Stimulated activated naive CD4-positive, alpha-beta T cell (primary cell): ENCODE data around the gene OPTN.
A peak's percentile ranks its signal among the peaks of the same experiment; 100 is the strongest.
"Not testable (repeated sequence)": the region's sequence is repeated elsewhere in the genome, so short reads cannot be mapped to it uniquely, and the experiment has no call there.

Source experiments
- DNase-seq, 6 experiments: peaks; one replicate each; lab custom pipeline; 2025; lab: John Stamatoyannopoulos, UW

Gene OPTN

DNA sequence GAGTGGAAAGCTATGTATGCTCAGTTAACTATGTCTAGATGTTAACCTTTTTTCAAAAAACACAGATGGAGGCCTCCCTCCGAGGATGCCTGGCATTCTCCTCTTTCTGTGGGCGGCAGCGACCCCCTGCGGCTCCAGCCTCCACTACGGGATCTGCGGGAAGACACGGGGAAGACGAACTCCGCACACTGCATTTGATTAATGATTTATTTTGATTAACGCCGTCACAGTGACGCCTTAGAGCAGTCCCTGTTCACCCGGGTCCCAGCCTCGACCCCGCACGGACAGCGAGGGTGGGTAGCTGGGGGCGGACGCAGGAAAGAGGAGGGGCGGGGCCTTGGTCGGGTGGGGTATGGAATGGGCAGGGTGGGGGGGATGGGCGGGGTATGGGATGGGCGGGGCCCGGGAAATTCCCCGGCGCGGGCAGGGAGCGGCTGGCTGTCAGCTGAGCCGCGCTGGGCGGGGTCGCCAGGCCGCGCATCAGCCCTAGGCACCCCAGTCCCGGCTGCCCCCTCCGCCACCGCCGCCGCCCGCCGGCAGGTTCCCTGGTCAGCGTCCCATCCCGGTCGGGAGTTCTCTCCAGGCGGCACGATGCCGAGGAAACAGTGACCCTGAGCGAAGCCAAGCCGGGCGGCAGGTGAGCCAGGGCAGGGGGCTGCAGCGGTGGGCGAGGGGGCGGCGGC, at the start of gene OPTN:
TSS of gene OPTN (plus strand) at position 498 of the 683 bp plus-strand sequence. CDS start 8,960 bp downstream, outside the sequence.
- peak; percentile 78 to 92 (median 82) for DNase-seq

DNA sequence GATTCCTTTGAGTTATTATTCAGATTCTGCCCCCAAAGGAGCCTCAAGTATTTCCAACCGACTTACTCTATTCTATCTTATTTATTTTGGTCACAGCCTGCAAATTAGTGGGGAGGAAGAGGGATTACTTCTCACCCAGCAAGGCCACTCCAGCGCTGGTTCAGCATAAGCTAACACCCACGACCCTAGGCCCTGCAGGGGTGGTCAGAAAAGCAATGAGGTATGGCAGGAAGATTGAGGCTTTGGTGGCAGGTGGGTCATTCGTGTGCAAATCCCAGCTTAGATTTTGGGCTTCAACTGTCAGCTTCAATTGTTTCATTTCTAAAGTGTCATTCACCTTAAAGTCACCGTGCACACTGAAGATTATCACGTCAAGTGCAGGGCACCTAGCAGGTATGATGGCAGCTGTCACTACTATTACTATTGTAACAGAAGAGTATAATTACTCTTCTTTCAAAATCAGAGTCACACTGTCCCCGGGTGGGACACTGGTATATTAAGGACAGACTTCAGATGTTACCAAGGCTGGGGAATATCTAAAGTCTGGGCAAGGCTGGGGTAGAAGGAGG, 48.8 kb upstream of the OPTN start:
- no peak for DNase-seq

DNA sequence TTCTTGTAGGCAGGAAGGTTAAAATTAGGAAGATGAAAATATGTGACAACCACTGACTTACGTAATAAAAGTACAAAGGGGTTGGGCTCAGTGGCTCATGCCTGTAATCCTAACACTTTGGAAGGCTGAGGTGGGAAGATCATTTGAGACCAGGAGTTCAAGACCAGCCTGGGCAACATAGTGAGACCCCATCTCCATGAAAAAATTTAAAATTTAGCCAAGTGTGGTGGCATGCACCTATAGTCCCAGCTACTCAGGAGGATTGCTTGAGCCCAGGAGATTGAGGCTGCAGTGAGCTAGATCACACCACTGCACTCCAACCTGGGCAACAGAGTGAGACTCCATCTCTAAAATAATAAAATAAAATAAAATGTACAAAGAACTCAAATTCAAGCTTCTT, 46.8 kb upstream of the OPTN start:
- DNase-seq, result not testable (repeated sequence)

DNA sequence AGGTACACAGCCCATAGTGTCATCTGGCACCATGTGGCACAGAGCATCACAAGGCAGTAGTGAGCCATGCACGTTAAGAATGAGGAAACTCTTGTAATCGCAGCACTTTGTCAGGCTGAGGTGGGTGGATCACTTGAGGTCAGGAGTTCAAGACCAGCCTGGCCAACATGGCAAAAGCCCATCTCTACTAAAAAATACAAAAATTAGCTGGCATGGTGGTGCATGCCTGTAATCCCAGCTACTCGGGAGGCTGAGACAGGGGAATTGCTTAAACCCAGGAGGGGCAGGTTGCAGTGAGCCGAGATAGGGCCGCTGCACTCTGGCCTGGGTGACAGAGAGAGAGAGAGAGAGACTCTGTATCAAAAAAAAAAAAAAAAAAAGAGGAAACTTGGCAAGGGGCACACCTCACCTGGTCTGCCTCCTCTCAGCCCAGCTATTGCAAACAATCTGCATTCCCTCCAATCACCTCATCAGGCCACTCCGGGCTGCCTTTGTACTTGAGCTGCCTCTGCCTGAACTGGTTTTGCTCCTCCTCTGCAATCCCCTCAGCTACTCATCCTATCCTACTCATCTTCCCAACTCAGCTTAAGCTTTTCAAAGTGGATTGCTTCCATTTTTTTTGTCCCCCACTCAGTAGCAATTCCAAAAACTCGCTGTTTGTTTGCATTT, 46.0 kb upstream of the OPTN start:
- no peak for DNase-seq

DNA sequence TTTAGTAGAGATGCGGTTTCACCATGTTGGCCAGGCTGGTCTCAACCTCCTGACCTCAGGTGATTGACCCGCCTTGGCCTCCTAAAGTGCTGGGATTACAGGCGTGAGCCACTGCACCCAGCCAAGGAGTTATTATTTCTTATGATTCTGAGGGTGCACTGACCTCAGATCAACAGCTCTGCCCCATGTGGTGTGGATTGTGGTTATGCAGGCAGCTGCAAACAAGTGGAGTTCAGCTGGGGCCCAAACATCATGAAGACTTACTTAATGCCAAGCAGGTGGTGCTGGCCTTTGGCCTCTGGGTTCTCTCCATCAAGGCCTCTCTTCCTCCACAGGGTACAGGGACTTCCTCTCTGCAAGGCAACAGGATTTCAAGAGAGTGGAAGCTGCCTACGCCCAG, 45.1 kb upstream of the OPTN start:
- no peak for DNase-seq

DNA sequence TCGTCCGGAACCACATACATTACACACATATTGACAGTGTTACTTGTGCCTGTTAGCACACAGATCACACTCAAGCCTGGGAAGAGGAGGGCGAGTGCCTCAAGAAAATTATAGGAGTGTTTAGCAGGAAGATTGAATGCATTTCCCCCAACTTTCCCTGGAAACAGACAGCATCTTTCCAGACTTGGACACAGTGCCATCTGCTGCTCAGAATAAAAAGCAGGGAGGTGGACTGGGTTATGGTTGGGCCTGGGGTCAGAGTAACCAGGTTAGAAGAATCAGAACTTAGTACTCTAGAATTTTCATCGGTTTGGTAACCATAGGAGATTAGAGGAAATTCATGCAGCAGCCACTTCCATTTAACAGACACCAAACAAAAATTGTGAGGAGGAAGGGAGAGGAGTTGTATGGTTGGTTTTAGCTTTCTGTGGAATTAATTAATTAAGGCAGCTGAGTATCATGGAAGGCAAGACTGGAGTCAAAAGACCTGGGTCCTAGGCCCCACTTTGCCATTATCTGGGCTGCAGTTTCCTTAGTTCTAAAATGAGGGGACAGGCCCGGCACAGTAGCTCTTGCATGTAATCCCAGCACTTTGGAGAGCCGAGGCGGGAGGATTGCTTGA, 43.4 kb upstream of the OPTN start:
- no peak for DNase-seq

DNA sequence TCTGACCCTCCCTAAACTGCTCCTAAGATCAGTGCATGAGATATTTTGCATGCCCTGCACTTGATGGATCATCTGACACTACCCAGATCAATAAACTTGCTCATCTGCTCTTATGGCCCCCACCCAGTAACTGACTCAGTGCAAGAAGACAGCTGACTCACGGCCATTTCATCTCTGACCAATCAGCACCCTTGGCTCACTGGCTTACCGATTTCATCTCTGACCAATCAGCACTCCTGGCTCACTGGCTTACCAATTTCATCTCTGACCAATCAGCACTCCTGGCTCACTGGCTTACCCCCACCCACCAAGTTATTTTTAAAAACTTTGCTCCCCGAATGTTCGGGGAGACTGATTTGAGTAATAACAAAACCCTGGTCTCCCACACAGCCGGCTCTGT, 37.2 kb upstream of the OPTN start:
- DNase-seq, result no peak

DNA sequence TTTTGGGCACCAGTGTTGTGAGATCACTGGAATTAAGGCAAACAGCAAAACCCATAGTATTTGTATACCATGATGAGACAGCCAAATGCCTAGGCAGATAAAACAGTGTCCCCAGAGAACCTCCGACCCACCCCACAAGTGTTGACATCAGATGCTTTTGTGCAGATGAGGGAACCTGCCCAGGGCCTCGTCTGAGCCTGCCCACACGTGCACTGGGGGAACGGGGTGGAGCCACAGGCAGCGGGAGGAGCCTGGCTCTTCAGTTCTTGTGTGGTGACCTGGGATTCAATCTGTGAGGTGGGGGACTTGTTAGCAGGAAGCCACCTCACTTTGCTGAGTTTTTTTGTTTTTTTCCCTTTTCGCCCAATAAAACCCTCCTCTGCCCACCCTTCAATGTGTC, 33.4 kb upstream of the OPTN start:
- no peak for DNase-seq

DNA sequence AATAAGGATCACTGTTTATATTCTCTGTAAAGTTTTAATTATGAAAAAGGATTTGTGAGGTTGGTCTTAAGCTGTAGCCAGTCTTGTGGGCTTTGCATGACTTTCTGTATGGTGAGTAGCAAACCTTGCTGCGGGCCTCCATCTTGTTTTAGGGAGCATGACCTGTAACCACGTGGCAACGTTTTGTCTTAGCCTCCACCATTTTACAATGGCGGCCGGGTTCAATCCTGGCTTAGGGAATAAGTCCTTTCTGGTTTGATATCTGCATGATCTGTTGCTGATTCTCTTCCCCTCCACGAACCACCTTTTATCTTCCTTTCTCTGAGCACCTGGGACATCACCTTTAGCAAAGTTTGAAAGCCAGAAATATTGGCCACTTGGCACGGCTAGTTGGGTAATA, 32.5 kb upstream of the OPTN start:
- no peak for DNase-seq

DNA sequence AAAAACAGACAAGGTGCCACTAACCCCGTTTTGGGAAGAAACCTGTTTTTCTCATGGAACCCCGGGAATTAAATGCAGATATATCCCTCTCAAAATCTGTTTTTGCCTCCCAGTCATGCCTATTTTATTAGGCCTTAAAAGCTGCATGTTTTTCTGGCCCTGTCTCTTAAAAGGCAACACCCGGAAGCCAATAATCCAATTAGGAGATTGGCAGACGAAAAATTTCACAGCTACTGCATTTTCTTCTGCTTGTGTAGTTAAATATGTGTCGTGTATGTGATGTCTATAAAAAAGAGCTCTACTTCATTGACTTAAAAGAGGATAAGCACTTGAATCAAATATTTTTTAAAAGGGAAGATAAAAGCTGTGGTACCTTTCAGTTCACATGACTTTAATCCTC, 31.9 kb upstream of the OPTN start:
- no peak for DNase-seq

DNA sequence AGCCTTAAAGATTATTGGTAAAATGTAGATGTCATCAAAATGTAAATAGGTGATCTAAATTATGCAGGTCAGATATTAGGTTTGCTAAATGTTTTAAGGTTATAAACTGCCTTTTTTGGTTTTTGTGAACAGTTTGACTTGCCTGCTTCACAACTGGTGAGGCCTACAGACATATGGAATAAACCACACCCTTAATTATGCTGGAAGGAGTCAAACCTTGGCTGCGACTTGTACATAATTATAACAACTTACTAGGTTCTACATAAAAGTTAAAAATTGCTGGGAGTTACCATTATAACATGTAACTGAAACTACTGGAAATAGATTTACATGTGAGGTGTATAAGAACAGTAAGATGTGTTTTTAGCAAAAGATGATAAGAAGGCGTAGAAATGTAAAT, 31.5 kb upstream of the OPTN start:
- DNase-seq, result no peak

DNA sequence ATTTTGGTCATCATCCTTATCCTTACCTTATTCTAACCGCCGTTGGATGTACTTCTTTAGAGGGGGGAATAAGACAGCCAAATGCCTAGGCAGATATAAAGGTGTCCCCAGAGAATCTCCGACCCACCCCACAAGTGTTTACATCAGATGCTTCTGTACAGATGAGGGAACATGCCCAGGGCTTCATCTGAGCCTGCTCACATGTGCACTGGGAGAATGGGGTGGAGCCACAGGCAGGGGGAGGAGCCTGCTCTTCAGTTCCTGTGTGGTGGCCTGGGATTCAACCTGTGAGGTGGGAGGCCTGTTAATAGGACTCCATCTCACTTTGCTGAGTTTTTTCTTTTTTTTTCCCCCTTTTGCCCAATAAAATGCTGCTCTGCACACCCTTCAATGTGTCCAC, 27.6 kb upstream of the OPTN start:
- DNase-seq, result no peak

DNA sequence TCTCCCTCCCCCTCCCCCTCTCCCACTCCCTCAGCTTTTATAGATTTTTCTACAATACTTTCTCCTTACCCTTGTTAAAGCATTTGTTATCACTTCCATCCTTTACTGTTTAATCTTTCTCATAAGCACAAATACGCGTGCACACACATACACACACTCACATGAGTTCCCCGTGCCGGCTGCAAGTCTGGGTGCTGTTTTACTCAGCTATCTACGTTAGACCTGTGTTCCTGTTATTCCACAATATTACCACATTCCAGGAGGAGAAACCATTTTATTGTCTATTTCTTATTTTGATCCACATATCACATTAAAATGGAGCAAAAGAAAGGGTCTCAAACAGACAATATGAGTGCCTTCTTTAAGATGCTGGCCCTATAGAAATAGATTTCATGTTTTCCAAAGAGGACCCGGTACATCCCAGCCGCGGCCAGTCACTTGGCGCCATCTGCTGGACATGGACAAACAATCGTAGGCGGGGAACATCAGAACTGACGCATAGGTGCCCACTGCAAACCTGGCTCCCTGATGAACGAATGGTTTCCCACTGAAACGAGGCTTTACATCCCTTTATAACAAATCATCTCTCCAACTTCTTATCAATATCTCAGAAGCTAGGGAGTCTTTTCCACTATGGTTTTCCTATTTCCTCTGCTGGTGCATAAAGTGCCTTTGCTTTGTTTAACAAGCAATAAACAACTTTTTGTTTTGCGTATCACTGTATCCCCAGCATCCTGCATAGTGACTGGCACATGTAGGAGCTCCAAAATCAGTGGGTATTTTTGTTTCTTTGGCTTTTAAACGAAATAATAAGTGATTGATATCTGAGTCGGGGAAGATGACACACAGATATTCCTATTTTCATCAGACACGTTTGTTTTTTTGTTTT, 25.2 kb upstream of the OPTN start:
- DNase-seq, result peak in 4 of 6 experiments; percentile 1 to 13 (median 8)

DNA sequence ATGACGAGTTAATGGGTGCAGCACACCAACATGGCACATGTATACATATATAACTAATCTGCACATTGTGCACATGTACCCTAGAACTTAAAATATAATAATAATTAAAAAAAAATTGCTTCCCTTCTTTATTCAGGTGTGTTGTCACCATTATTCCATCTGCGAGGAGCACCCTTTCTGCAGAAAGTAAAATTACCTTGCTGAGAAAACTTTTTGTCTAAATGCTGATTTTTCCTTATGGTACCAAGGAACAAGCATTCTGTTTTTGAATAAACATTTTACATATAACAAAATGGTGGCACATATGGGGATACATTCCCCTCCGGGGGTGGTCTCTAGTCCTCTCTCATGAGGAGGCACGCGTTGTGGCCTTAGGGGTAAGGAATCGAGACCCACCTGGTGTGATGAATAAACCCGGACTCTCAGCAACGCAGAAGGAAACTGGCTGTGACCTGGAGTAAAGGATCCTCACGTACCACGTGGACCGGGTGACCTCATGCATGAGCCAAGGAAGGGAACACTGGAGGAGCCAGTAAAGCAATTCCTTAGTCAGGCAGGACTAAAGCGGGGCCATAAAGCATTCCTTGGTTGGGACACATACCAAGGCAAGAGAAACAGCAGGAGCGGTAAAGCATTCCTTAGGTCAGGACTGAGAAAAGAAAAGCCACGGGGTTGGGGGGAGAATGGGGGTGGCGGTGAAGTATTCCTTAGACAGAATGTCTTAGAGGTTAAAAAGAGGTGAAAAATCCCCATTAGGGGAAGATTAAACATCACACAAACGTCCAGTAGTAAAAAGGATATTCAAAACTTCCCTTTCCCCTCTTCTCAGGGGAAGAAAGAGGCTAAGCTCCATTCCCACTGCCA, 20.8 kb upstream of the OPTN start:
- no peak for DNase-seq

DNA sequence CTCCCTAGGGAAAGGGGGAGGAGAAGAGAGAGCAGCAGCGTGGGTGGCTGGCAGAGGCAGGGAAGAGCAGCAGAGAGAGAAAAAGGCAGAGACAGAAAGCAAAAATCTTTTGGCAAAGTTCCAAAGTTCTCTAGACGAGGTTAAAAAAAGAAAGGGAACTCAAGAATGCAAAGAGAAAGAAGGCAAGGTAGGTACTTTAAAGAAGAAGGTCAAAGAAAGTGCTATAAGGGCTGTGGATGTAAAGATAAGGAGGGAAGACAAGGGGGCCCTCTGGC, 20.2 kb upstream of the OPTN start:
- no peak for DNase-seq

DNA sequence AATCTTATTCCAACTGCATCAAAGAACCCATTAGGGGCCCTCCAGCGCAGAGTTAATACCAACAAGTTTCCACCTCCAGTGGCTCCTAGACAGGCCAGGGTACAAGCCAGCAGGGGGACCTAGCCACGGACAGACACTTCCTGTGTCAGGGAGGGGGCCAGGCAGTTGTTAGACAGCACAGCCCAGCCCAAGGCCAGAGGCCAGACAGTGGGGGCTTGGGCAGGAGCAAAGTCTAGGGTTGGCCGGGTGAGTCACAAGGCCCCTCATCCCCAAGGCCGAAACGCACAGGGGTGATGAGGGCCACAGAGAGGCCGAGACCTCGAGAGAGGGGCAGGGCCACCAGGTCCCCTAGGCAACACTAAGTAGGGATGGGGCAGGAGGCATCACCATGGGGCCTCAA, 19.3 kb upstream of the OPTN start:
- DNase-seq, result no peak

DNA sequence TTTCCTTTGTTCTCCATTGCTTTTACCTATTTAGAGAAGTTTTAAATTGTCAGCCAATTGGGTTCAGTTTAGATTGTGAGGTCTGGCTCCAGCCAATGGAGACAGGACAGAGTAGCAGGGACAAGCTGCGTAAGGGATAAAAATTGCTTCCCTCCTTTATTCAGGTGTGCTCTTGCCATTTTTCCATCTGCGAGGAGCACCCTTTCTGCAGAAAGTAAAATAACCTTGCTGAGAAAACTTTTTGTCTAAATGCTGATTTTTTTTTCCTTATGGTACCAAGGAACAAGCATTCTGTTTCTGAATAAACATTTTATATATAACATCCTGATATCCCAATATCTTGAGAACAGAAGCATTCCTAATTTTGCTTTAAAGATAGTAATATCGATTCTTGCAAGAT, 16.3 kb upstream of the OPTN start:
- not testable (repeated sequence) for DNase-seq

DNA sequence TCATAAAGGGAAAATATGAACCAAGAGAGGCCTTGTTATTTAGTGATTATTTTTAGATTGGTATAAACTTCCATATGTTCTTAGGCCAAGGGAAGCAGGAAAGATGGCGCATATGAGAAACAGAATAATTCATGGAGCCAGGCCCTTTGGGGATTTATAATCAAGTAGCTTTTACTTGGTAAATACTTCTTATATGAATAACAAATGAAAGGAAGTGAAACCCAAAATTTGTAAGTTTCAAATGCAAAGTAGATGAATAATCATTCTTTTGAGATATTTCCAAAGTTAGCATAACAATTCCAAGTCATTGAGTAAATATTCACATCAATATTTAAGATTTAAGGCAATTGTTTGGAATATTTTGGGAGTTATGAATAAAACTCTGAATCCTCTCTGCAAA, 13.9 kb upstream of the OPTN start:
- no peak for DNase-seq

DNA sequence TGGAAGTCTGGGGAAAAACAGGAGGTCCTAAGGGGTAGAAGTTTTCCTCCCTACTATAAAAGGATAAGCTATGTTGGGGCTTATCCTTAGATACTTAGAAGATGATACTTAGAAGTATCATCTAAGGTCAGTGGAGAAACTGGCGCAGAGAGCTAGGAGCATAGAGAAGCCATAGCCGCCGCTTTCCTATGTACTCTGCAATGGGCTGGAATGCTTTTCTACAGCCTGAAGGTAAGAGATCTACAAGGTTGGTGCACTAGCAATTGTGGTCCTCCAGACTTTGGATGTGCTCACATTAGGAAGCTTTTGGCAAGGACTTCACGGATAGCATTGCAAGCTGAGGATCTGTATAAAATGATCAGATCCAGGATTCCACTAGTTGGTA, 12.4 kb upstream of the OPTN start:
- DNase-seq, result no peak

DNA sequence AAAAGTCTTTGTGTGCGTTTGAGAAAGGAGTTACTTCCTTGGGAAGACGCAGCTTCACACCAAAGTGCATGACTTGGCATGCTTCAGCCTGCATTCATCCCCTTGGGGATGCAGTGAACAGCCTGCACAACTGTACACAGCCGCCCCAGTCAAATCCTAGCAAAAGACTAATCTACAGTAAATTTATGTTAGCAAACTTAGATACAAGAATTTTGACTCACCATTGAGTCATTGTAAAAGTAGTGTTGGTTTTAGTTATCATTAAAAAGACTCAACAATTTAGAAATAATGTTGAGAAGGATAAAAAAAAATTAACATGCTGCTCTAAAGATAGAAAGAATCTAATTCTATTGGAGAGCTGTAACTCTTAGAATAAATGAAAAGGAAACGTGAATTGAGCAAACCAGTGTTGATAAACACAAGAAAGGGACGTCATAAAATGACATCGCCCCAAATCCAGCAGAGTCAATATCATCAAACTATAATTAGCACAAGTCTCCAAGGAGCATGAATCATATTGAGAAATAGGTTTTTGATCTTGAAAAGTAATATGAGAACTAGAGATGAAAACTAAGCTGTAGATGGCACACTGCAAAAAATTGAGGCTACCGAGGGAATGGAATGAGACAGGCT, 11.9 kb upstream of the OPTN start:
- no peak for DNase-seq

DNA sequence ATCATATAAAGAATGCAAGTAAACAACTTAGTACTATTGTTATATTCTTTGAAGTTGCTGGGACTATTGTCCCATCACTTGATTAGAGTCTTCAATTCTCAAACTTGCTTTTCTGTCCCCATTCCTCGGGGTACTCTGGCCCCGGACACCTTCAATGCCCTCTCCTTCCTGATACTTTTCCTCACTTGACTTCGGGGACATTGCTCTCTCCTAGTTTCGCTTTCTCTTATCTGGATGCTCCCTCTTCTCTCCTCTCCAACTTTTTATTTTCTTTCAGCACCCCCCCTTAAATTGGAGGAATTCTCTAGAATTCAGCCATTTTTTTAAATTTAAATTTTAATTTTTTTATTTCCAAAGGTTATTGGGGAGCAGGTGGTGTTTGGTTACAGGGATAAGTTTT, 10.6 kb upstream of the OPTN start:
- DNase-seq, result no peak
